IPS-NIHi7 (cell line): ENCODE measurements around the gene DPF1.

Experiments
- DNase-seq: peaks from one replicate; pipeline ENCODE4 v3.0.0; 2012; ENCODE audit warnings: mixed read lengths; ENCODE audit errors: extremely low spot score

Gene DPF1

GRCh38 chr19:38163419-38164290, 60.4 kb downstream of the DPF1 start:
- DNase-seq: no peak

- no peak for DNase-seq
Observed at GRCh38 chr19:38162632-38163031, 61.4 kb downstream of the DPF1 start.

GRCh38 chr19:38162094-38162493, 61.9 kb downstream of the DPF1 start:
- no peak for DNase-seq
